ENCODE results near the gene LMX1B.

Gene LMX1B

DNA sequence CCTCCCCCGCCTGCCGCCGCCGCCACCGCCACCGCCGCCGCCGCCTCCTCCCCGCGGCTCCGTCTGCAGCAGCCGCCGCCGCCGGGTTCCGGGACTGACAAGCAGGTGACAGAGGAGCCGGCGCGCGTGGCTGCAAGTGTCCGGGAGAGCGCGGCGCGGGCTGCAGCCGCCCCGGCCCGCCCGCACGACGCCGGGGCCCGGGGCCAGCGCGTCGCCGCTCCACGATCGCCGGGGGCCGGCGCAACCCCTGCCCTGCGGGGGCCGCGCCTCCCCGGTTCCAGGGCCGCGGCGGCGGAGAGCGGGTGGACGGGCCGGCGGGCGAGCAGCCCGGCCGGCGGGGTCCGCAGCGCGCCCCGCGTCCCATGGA lies 343 bp downstream of the LMX1B start:
- no peak overlapping the region for H3K4me3 ChIP-seq (ENCODE audit: low read depth, low read length)
- no peak for DNase-seq (ENCODE audit: low read depth)
- no peak for TF ChIP-seq MYC (IDR thresholded peaks at IDR 0.05; ENCODE audit: low read depth, low read length)
- TF ChIP-seq, protein P1, sequence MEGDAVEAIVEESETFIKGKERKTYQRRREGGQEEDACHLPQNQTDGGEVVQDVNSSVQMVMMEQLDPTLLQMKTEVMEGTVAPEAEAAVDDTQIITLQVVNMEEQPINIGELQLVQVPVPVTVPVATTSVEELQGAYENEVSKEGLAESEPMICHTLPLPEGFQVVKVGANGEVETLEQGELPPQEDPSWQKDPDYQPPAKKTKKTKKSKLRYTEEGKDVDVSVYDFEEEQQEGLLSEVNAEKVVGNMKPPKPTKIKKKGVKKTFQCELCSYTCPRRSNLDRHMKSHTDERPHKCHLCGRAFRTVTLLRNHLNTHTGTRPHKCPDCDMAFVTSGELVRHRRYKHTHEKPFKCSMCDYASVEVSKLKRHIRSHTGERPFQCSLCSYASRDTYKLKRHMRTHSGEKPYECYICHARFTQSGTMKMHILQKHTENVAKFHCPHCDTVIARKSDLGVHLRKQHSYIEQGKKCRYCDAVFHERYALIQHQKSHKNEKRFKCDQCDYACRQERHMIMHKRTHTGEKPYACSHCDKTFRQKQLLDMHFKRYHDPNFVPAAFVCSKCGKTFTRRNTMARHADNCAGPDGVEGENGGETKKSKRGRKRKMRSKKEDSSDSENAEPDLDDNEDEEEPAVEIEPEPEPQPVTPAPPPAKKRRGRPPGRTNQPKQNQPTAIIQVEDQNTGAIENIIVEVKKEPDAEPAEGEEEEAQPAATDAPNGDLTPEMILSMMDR (IDR thresholded peaks at IDR 0.05; ENCODE audit: low read depth, low read length), result no peak
- TF ChIP-seq POLR2A (IDR thresholded peaks at IDR 0.05; ENCODE audit: extremely low read depth, insufficient read length), result no peak
- TF ChIP-seq, protein P2, sequence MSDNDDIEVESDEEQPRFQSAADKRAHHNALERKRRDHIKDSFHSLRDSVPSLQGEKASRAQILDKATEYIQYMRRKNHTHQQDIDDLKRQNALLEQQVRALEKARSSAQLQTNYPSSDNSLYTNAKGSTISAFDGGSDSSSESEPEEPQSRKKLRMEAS (IDR thresholded peaks at IDR 0.05; ENCODE audit: low read depth, low read length), result no peak

DNA sequence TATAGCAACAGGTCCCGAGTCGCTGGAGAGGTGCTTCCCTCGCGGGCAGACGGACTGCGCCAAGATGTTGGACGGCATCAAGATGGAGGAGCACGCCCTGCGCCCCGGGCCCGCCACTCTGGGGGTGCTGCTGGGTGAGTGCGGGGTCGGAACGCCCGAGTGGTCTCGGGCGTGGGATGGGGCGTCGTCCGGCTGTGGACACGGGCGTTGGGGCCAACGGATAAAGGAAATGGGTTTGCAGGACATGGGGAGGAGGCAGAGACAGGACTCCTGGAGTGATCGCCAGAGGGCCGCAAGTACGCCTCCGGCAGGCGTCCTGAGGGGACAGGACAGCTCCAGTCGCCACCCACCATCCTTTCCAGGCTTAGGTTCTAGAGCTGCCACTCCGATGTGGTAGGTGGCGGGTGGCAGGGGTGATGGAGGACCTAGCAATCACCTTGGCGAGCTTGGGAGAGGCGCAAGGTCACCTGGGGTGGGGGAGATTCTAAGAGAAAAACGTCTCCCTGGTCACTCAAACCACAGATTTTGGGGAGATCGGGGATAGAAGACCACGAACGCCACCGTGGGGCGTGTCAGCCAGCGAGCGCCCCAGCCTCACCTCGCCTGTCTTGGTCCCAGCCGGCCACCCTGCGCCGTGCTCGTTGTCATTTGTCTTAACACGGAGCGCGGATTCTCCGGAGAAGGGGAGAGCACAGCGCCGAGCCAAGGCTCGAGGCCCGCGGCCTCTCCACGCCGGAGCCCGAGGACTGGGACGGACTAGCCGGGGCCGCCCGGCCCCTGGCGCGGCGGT lies 922 bp downstream of the LMX1B start:
- no peak overlapping the region for H3K4me3 ChIP-seq (ENCODE audit: low read depth, low read length)
- TF ChIP-seq, protein P1 (IDR thresholded peaks at IDR 0.05; ENCODE audit: low read depth, low read length), result no peak
- TF ChIP-seq, protein P2 (IDR thresholded peaks at IDR 0.05; ENCODE audit: low read depth, low read length), result no peak
- no peak for TF ChIP-seq MYC (IDR thresholded peaks at IDR 0.05; ENCODE audit: low read depth, low read length)
- TF ChIP-seq POLR2A (IDR thresholded peaks at IDR 0.05; ENCODE audit: extremely low read depth, insufficient read length), result no peak
- no peak for DNase-seq (ENCODE audit: low read depth)

DNA sequence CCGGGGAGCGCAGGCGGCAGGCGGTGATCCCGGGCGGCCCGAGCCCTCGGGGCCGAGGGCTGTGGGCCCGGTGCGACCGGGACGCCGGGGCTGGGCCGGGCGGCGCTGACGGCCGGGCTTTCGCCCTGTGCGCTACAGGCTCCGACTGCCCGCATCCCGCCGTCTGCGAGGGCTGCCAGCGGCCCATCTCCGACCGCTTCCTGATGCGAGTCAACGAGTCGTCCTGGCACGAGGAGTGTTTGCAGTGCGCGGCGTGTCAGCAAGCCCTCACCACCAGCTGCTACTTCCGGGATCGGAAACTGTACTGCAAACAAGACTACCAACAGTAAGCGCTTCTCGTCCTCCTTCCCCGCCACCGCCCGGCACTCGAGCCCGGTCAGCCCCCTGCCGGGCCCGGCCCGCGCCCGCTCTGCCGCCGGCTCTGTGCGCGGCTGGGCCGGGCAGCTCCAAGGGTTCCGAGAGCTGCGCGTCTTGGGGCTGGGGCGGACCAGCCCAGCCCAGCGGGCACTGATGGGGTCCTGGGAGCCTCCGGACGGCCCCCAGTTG lies 1.6 kb downstream of the LMX1B start:
- no peak for DNase-seq (ENCODE audit: low read depth)
- no peak overlapping the region for H3K4me3 ChIP-seq (ENCODE audit: low read depth, low read length)
- TF ChIP-seq MYC (IDR thresholded peaks at IDR 0.05; ENCODE audit: low read depth, low read length), result no peak
- no peak for TF ChIP-seq POLR2A (IDR thresholded peaks at IDR 0.05; ENCODE audit: extremely low read depth, insufficient read length)
- TF ChIP-seq, protein P2 (IDR thresholded peaks at IDR 0.05; ENCODE audit: low read depth, low read length), result no peak
- TF ChIP-seq, protein P1 (IDR thresholded peaks at IDR 0.05; ENCODE audit: low read depth, low read length), result no peak

DNA sequence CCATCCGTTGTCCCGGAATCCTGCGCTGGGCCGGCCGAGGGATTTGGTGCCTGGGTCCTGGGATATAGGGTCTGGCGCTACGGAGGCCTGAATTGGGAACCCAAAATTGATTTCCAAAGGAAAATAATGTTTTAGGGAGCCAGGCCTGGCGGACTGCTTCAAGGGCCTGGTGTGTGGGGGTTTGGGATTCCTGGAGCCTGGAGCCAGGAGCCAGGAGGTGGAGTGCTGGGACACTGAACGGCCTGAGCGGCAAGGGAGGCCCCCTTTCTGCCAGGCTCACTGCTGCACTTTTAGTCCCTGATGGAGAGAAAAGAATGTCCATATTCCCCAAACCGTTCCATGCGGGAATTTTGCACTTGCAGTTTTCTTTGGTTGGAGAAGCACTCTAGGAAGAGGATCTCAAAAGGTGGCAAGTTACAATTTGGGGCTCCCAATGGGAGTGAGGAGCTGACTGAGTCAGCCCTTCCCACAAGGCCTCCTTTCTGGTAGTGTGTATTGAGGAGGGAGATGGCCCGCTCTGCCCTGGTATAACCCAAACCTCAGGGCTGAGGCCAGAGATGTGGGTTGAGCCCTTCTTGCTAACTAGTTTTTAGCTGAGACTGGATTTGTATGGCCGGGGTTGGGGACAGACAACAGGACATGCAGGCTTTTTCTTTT lies 2.2 kb downstream of the LMX1B start:
- TF ChIP-seq MYC (IDR thresholded peaks at IDR 0.05; ENCODE audit: low read depth, low read length), result no peak
- TF ChIP-seq POLR2A (IDR thresholded peaks at IDR 0.05; ENCODE audit: extremely low read depth, insufficient read length), result no peak
- TF ChIP-seq, protein P2 (IDR thresholded peaks at IDR 0.05; ENCODE audit: low read depth, low read length), result no peak
- TF ChIP-seq, protein P1 (IDR thresholded peaks at IDR 0.05; ENCODE audit: low read depth, low read length), result no peak
- DNase-seq (ENCODE audit: low read depth), result no peak
- no peak overlapping the region for H3K4me3 ChIP-seq (ENCODE audit: low read depth, low read length)

DNA sequence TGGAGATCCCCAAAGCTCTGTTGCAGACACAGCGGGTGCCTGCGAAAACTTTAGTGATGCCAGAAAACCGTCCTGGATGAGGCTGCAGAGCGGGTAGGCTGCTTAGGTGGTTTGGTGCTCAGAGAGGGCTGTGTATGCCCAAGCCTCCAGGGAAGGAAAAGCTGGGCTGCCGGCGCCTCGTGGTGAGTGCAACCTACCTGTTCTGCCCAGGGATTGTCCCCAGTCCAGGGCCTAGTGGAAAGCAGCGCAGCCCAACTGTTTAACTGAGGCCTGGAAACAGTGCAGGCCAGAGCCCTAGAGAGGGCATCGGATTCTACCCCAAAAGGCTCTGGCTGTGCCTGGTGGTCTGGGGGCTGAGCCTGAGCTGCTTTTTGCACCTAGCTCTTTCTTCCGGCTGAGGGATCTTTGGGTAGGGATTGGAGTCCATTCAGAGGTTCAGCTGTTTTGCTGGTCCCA lies 2.8 kb downstream of the LMX1B start:
- H3K4me3 ChIP-seq (ENCODE audit: low read depth, low read length), result no peak overlapping the region
- TF ChIP-seq, protein P2 (IDR thresholded peaks at IDR 0.05; ENCODE audit: low read depth, low read length), result no peak
- TF ChIP-seq MYC (IDR thresholded peaks at IDR 0.05; ENCODE audit: low read depth, low read length), result no peak
- no peak for TF ChIP-seq POLR2A (IDR thresholded peaks at IDR 0.05; ENCODE audit: extremely low read depth, insufficient read length)
- TF ChIP-seq, protein P1 (IDR thresholded peaks at IDR 0.05; ENCODE audit: low read depth, low read length), result no peak
- no peak for DNase-seq (ENCODE audit: low read depth)
